Measurements from ENCODE around the gene GPRIN1. TPM values are rescaled to one million over a fixed set of nuclear protein-coding genes. Genes with fewer than 3 reads are reported as not detected.

GPRIN1 gene
- polyA plus RNA-seq, 1 of the 3 experiments (the other 2 are of a cell fraction): 6.6 TPM

GRCh38 chr5:176595386-176595943 lies 14.5 kb downstream of the GPRIN1 start:
- no peaks in the 10 kb centered on the region for H3K27me3 ChIP-seq (ENCODE audit: insufficient read depth)
- WGBS (ENCODE audit: low lambda C conversion rate): 82% methylated on average over 7 of the region's 11 CpGs
- no peaks in the 10 kb centered on the region for H4K20me1 ChIP-seq (ENCODE audit: insufficient read depth)
- peaks cover 0 to 8% of the 10 kb centered on the region in 2 experiments for H3K36me3 ChIP-seq (replicated peaks in 1 of 2; ENCODE audit: control insufficient read depth in 1 of 2, insufficient read depth in 2 of 2, low read length in 1 of 2)
- POLR2A ChIA-PET: no interaction called here
- no peak for DNase-seq
- no peaks in the 10 kb centered on the region for H3K9me3 ChIP-seq
- no peak overlapping the region for H3K9ac ChIP-seq
- CTCF ChIA-PET: interaction anchor here (1.2 kb wide), 1 partner anchor 22 kb away, joined by 4 read pairs; no protein-coding TSS in a partner anchor
- no peaks in the 10 kb centered on the region for H3K9me2 ChIP-seq
- no peaks in the 10 kb centered on the region for H3K4me1 ChIP-seq (ENCODE audit: control insufficient read depth in 1 of 2, insufficient read depth in 2 of 2, low read depth in 1 of 2, low read length in 1 of 2)
- H3K4me2 ChIP-seq: no peak overlapping the region
- no peaks in the 10 kb centered on the region for H3K79me2 ChIP-seq (ENCODE audit: insufficient read depth)
- H2AFZ ChIP-seq (ENCODE audit: low read depth): no peak overlapping the region
- no peak overlapping the region for H3K4me3 ChIP-seq (ENCODE audit: low read depth in 2 of 2, low read length in 1 of 2)
- no peak overlapping the region for H3K27ac ChIP-seq (ENCODE audit: low read depth in 2 of 2, low read length in 1 of 2)
- no peaks in the 10 kb centered on the region for H3F3A ChIP-seq (replicated peaks; ENCODE audit: insufficient read depth)
- no peak for TF ChIP-seq EZH2phosphoT487 (IDR thresholded peaks at IDR 0.05; ENCODE audit: borderline replicate concordance, low read depth)
- no peak for TF ChIP-seq MXI1 (IDR thresholded peaks at IDR 0.05; ENCODE audit: low read depth, low read length)
- no peak for TF ChIP-seq RAD21 (IDR thresholded peaks at IDR 0.05; ENCODE audit: low read length)
- TF ChIP-seq TAF1 (IDR thresholded peaks at IDR 0.05; ENCODE audit: borderline replicate concordance, low read depth, low read length): no peak
- TF ChIP-seq SMC3 (IDR thresholded peaks at IDR 0.05; ENCODE audit: low read depth, low read length): no peak
- TF ChIP-seq TCF12 (IDR thresholded peaks at IDR 0.05): no peak
- no peak for TF ChIP-seq GATA2 (CRISPR knock-in tag; IDR thresholded peaks at IDR 0.05)
- TF ChIP-seq RFX5 (IDR thresholded peaks at IDR 0.05; ENCODE audit: low read length): no peak
- TF ChIP-seq MEF2A (IDR thresholded peaks at IDR 0.05; ENCODE audit: borderline replicate concordance, low read depth): no peak
- no peak for TF ChIP-seq CTCF (IDR thresholded peaks at IDR 0.05)
- TF ChIP-seq RCOR1 (IDR thresholded peaks at IDR 0.05; ENCODE audit: low read length): no peak

- CTCF ChIA-PET: no interaction called here
- Histone ChIP-seq H4K20me1 (ENCODE audit: insufficient read depth) (no peaks in the 10 kb centered on the region), H3K4me1 (ENCODE audit: control insufficient read depth in 1 of 2, insufficient read depth in 2 of 2, low read depth in 1 of 2, low read length in 1 of 2) (no peaks in the 10 kb centered on the region), H3K9me2 (no peaks in the 10 kb centered on the region), H3K27me3 (ENCODE audit: insufficient read depth) (no peaks in the 10 kb centered on the region), H3K4me3 (ENCODE audit: low read depth in 2 of 2, low read length in 1 of 2) (no peak overlapping the region), H3K79me2 (ENCODE audit: insufficient read depth) (no peaks in the 10 kb centered on the region), H3F3A (replicated peaks; ENCODE audit: insufficient read depth) (no peaks in the 10 kb centered on the region), H3K27ac (ENCODE audit: low read depth in 2 of 2, low read length in 1 of 2) (no peak overlapping the region), H3K9me3 (no peaks in the 10 kb centered on the region), H3K4me2 (no peak overlapping the region), H2AFZ (ENCODE audit: low read depth) (no peak overlapping the region), H3K36me3 (replicated peaks in 1 of 2; ENCODE audit: control insufficient read depth in 1 of 2, insufficient read depth in 2 of 2, low read length in 1 of 2) (peaks cover 0 to 8% of the 10 kb centered on the region in 2 experiments), H3K9ac (no peak overlapping the region)
- POLR2A ChIA-PET: no interaction called here
- 95% methylated on average over 8 of the region's 8 CpGs for WGBS (ENCODE audit: low lambda C conversion rate)
- TF ChIP-seq RFX5 (IDR thresholded peaks at IDR 0.05; ENCODE audit: low read length) (no peak), USF2 (IDR thresholded peaks at IDR 0.05; ENCODE audit: borderline replicate concordance, low read depth, low read length) (no peak), MAX (IDR thresholded peaks at IDR 0.05; ENCODE audit: low read depth) (no peak), NRF1 (IDR thresholded peaks at IDR 0.05; ENCODE audit: low read depth, low read length) (no peak), SMC3 (IDR thresholded peaks at IDR 0.05; ENCODE audit: low read depth, low read length) (no peak), ZBTB33 (IDR thresholded peaks at IDR 0.05; ENCODE audit: borderline replicate concordance, low read depth) (no peak)
- DNase-seq: no peak
Measured at GRCh38 chr5:176594554-176594953, 15.4 kb downstream of the GPRIN1 start.
